ENCODE data around the gene CGB3. TPM values are rescaled to one million over a fixed set of nuclear protein-coding genes. Genes with fewer than 3 reads are reported as not detected.

The CGB3 gene

GRCh38 chr19:48977061-48977460, 47.1 kb downstream of the CGB3 start:
- no peak overlapping the region for H3K4me3 ChIP-seq (replicated peaks; ENCODE audit: insufficient read depth, low read length)
- DNase-seq (ENCODE audit: low read depth in 1 of 2, low spot score in 1 of 2) = no peak
- no peak overlapping the region for H3K27ac ChIP-seq (replicated peaks)
- TF ChIP-seq SPI1 (IDR thresholded peaks at IDR 0.05; ENCODE audit: borderline replicate concordance, low read depth) (no peak), CTCF (IDR thresholded peaks at IDR 0.05; ENCODE audit: insufficient read depth, low read length) (no peak), GABPA (IDR thresholded peaks at IDR 0.05; ENCODE audit: low read depth) (no peak), REST (IDR thresholded peaks at IDR 0.05; ENCODE audit: insufficient replicate concordance, low read depth) (no peak), POLR2AphosphoS5 (IDR thresholded peaks at IDR 0.05; ENCODE audit: low read depth) (no peak)
- H3K27me3 ChIP-seq (ENCODE audit: insufficient read depth, poor library complexity, severe bottlenecking) = no peaks in the 10 kb centered on the region

- no peak overlapping the region for H3K27ac ChIP-seq (replicated peaks)
- no peaks in the 10 kb centered on the region for H3K27me3 ChIP-seq (ENCODE audit: insufficient read depth, poor library complexity, severe bottlenecking)
- no peak for TF ChIP-seq POLR2AphosphoS5 (IDR thresholded peaks at IDR 0.05; ENCODE audit: low read depth)
- no peak for DNase-seq (ENCODE audit: low read depth in 1 of 2, low spot score in 1 of 2)
- no peak overlapping the region for H3K4me3 ChIP-seq (replicated peaks; ENCODE audit: insufficient read depth, low read length)
These were observed 47.9 kb downstream of the CGB3 start for GRCh38 chr19:48975947-48976847.

Small RNA genes within 50 kb of the gene (microRNA-seq; reads per million reads assigned to microRNA genes)
- not detected for gene MIR6798
